ENCODE measurements around the gene SCAF11.

- TF ChIP-seq CTCF (conservative IDR thresholded peaks at IDR 0.05; ENCODE audit: low read depth, low read length) (no peak), EZH2 (IDR thresholded peaks at IDR 0.05; ENCODE audit: borderline replicate concordance, low read depth, low read length, poor library complexity, severe bottlenecking) (no peak)
These were observed 27.6 kb downstream of the SCAF11 start for GRCh38 chr12:45962553-45963325.
